ENCODE measurements around the gene CPLX1.

DNA sequence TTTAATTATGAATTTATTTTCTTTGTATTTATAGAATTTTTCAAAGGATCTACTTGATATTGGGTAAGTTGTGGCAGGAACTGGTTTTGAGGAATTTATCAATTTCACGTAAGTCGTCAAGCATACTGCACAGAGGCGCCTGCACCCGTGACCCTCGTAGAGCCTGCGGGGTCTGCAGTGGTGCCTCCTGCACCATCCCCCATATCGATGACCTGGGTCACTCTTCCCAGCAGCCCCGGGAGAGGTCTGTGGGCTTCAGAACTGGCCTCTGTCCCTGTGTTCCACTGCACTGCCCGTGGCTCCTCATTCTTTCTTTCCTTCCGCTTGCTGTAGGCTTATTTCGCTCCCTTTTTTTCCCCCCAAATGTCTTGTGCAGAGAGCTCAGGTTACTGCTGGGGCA is 31.5 kb upstream of the CPLX1 start:
- no peak for TF ChIP-seq POLR2A (IDR thresholded peaks at IDR 0.05)
- TF ChIP-seq, protein P1, sequence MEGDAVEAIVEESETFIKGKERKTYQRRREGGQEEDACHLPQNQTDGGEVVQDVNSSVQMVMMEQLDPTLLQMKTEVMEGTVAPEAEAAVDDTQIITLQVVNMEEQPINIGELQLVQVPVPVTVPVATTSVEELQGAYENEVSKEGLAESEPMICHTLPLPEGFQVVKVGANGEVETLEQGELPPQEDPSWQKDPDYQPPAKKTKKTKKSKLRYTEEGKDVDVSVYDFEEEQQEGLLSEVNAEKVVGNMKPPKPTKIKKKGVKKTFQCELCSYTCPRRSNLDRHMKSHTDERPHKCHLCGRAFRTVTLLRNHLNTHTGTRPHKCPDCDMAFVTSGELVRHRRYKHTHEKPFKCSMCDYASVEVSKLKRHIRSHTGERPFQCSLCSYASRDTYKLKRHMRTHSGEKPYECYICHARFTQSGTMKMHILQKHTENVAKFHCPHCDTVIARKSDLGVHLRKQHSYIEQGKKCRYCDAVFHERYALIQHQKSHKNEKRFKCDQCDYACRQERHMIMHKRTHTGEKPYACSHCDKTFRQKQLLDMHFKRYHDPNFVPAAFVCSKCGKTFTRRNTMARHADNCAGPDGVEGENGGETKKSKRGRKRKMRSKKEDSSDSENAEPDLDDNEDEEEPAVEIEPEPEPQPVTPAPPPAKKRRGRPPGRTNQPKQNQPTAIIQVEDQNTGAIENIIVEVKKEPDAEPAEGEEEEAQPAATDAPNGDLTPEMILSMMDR (IDR thresholded peaks at IDR 0.05) = no peak
